Adrenal gland (tissue), 12 donors: ENCODE results near the gene MYL7. TPM values are rescaled to one million over a fixed set of nuclear protein-coding genes. Genes with fewer than 3 reads are reported as not detected.

Experiments
- DNase-seq, 7 donors: peaks; one replicate each; pipeline ENCODE4 v3.0.0-alpha.2; 2019 to 2020
- H3K27ac ChIP-seq, 5 donors: fragments of 200-600 bp; sonication (generic) in 4 of 5; 1 replicate in 3 of 5; 2 replicates in 2 of 5; pipeline versions ENCODE4 v1.5.1 to v1.8.0; 2016 to 2020; ENCODE audit warnings: mild to moderate bottlenecking in 1 of 5
- H3K27me3 ChIP-seq: fragments of 200-600 bp; 2 replicates; pipeline ENCODE4 v1.8.0; 2021
- H3K36me3 ChIP-seq, 2 donors: fragments of 200-600 bp; replicated peaks in 1 of 2; 1 replicate in 1 of 2; 2 replicates in 1 of 2; pipeline versions ENCODE4 v1.5.1 to v1.8.0; 2018 to 2022
- H3K4me1 ChIP-seq, 2 donors: fragments of 200-600 bp; replicated peaks in 1 of 2; 1 replicate in 1 of 2; 2 replicates in 1 of 2; pipeline versions ENCODE4 v1.5.1 to v1.8.0; 2018 to 2021
- H3K4me3 ChIP-seq, 4 donors: fragments of 200-600 bp; sonication (generic) in 3 of 4; one replicate each; pipeline ENCODE4 v1.5.1; 2016 to 2018
- H3K9me3 ChIP-seq, 3 donors: fragments of 200-600 bp; sonication (generic) in 1 of 3; replicated peaks in 1 of 3; 1 replicate in 2 of 3; 2 replicates in 1 of 3; pipeline versions ENCODE4 v1.5.1 to v1.8.0; 2016 to 2021
- POLR2A ChIP-seq, 2 donors: fragments of 450-650 bp; IDR thresholded peaks; one replicate each; pipeline ENCODE4 v1.6.1; 2017; ENCODE audit warnings: antibody characterized with exemption in 2 of 2, mild to moderate bottlenecking in 2 of 2, moderate library complexity in 1 of 2
- WGBS, 4 donors: extraction: QIAGEN DNeasy Blood & Tissue Kit in 2 of 4; methylation state at CpG; one replicate each; pipeline versions ENCODE4 v1.1.5 to v1.1.7; 2013 to 2017; 5-methylcytosine and 5-hydroxymethylcytosine counted together
- intact Hi-C, 2 donors: fragments of 100-400 bp; cut with DNase I; formaldehyde crosslinking; loops; one replicate each; pipeline versions ENCODE4 v1.14.1 to v1.15.0; 2022 to 2023
- polyA plus RNA-seq, 3 donors: library from polyadenylated mRNA; stranded (reverse); fragments of 200-250 nt in 2 of 3; fragments of 350-450 nt in 1 of 3; fragmentation: Illumina TruSeq in 1 of 3; extraction: RNeasy Lipid Tissue Mini Kit (QIAGEN cat#74804) in 1 of 3; gene quantifications; one replicate each; pipeline ENCODE4 v1.2.3, GENCODE V29; 2013 to 2014
- total RNA-seq, 9 donors: library from RNA; depleted of rRNA in 4 of 9; stranded (reverse); fragments of >200 nt in 4 of 9; fragments of 120-200 nt in 1 of 9; fragmentation: NEBNext Ultra II Directional in 1 of 9; extraction: Animal tissue kit (Norgen Biotek cat#: 25700) in 1 of 9; gene quantifications; one replicate each; pipeline versions ENCODE4 v1.1.0 to v1.2.4, GENCODE V29; 2013 to 2023
- TF ChIP-seq, protein P1 (sequence below), 6 experiments: fragments of 450-650 bp in 4 of 6; fragments of 200-600 bp in 2 of 6; sonication (generic) in 1 of 6; IDR thresholded peaks; 1 replicate in 5 of 6; 2 replicates in 1 of 6; pipeline versions ENCODE4 v1.5.1 to v1.8.0; 2016 to 2021; ENCODE audit warnings: antibody characterized with exemption in 6 of 6, mild to moderate bottlenecking in 2 of 6, moderate library complexity in 1 of 6
- donor health status: healthy with polysubstance abuse.
- donor health status: Bipolar disorder and iron deficiency.
- donor health status: DM: yes; HTN: yes; CAD: no.
- donor health status: DM: no; HTN: no; CAD: no.
- donor health status: DM: no; HTN: no; CAD: no.
- donor health status: DM: yes; HTN: yes; CAD: no.

MYL7 gene
- total and polyA plus RNA-seq, 12 donors = 0.17 to 3.5 (median 0.24) TPM; not detected in 9

DNA sequence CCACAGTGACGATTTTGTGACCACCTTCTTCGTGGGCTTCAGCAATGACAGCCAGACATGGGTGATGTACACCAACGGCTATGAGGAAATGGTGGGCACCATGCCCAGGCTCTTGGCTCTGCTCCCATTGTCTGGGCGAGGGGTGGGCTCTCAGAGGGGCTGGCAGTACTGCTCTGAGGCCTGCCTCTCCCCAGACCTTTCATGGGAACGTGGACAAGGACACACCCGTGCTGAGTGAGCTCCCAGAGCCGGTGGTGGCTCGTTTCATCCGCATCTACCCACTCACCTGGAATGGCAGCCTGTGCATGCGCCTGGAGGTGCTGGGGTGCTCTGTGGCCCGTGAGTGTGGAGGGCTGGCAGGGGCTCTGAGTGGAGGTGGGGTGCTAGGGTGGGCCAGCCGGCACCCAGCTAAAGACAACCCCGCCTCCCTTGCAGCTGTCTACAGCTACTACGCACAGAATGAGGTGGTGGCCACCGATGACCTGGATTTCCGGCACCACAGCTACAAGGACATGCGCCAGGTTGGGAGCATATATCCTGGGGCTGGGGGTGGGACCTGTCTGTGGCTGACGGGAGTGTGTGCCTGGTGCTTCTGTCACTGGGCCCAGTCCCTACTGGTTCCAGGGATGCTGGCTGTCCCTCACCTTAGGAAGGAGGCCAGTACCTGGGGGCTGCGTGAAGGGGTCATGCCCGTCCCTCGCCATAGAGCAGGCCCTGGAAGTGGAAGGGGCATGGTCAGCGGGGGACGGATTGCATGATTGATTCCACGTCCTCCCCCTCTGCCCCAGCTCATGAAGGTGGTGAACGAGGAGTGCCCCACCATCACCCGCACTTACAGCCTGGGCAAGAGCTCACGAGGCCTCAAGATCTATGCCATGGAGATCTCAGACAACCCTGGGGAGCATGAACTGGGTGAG, 30.2 kb downstream of the MYL7 start:
- intact Hi-C loops = no loop called here
- H3K27me3 ChIP-seq = no peaks in the 10 kb centered on the region
- DNase-seq = no peak
- no peak for TF ChIP-seq POLR2A (IDR thresholded peaks at IDR 0.05)
- TF ChIP-seq, protein P1, sequence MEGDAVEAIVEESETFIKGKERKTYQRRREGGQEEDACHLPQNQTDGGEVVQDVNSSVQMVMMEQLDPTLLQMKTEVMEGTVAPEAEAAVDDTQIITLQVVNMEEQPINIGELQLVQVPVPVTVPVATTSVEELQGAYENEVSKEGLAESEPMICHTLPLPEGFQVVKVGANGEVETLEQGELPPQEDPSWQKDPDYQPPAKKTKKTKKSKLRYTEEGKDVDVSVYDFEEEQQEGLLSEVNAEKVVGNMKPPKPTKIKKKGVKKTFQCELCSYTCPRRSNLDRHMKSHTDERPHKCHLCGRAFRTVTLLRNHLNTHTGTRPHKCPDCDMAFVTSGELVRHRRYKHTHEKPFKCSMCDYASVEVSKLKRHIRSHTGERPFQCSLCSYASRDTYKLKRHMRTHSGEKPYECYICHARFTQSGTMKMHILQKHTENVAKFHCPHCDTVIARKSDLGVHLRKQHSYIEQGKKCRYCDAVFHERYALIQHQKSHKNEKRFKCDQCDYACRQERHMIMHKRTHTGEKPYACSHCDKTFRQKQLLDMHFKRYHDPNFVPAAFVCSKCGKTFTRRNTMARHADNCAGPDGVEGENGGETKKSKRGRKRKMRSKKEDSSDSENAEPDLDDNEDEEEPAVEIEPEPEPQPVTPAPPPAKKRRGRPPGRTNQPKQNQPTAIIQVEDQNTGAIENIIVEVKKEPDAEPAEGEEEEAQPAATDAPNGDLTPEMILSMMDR (IDR thresholded peaks at IDR 0.05) = no peak
- no peak overlapping the region for H3K4me3 ChIP-seq
- H3K27ac ChIP-seq = no peak overlapping the region
- H3K36me3 ChIP-seq = peaks cover 0 to 10% of the 10 kb centered on the region in 2 donors
- H3K9me3 ChIP-seq = no peaks in the 10 kb centered on the region
- WGBS, 4 donors = 54 to 82% (median 74%) methylated on average over 9 to 27 of the region's 27 CpGs
- no peaks in the 10 kb centered on the region for H3K4me1 ChIP-seq

DNA sequence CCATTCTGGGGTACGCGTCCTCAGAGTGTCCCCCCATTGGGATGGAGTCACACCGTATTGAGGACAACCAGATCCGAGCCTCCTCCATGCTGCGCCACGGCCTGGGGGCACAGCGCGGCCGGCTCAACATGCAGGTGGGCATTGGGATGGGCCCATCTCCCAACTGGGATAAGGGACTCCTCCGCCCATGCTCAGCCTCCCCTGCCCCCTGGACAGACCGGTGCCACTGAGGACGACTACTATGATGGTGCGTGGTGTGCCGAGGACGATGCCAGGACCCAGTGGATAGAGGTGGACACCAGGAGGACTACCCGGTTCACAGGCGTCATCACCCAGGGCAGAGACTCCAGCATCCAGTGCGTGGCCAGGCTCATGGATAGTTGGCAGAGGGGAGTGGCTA, 31.1 kb downstream of the MYL7 start:
- intact Hi-C loops = no loop called here
- Histone ChIP-seq H3K4me1 (no peaks in the 10 kb centered on the region), H3K9me3 (no peaks in the 10 kb centered on the region), H3K27me3 (no peaks in the 10 kb centered on the region), H3K4me3 (no peak overlapping the region), H3K36me3 (peaks cover 0 to 10% of the 10 kb centered on the region in 2 donors), H3K27ac (no peak overlapping the region)
- WGBS, 4 donors = 87 to 94% (median 93%) methylated on average over 10 to 18 of the region's 18 CpGs
- TF ChIP-seq, protein P1 (IDR thresholded peaks at IDR 0.05) = no peak
- TF ChIP-seq POLR2A (IDR thresholded peaks at IDR 0.05) = no peak
- no peak for DNase-seq

DNA sequence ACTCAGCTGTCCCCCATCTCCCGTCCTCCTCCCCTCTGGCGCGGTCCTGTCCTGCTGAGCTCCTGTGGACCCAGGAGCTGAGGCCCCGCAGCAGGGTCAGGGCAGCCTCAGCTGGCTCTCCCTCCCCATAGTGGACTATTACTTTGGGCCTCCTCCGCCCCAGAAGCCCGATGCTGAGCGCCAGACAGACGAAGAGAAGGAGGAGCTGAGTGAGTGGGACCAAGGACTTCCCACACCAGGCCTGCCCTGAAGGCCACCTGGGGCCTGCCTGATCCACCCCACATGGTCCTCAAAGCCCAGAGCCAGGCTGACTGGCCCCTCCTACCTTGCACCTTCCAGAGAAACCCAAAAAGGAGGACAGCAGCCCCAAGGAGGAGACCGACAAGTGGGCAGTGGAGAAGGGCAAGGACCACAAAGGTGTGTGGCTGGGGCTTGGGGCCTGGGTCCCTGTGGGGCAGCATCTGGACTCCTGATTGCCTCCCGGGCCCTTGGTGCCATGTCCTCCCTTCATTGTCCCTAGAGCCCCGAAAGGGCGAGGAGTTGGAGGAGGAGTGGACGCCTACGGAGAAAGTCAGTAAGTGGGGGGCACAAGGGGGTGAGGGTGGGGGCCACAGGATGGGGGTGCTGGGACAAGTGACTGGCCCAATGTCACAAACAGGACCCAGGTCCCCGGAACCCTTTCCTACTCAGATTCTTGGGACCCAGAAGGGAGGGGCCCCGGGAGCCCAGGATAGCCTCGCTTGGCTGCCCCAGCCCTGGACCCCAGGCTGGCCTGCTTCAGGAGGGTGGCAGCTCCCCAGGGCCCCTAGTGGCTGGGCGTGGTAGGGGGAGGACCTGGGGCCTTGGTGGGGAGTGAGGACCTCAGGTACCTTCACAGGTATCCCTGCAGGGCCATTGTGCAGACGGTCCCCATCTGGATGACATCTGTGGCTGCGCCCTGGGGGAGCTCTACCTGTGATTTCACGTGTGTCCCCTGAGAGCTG, 32.1 kb downstream of the MYL7 start:
- intact Hi-C loops = no loop called here
- H3K4me1 ChIP-seq = no peaks in the 10 kb centered on the region
- no peaks in the 10 kb centered on the region for H3K27me3 ChIP-seq
- H3K4me3 ChIP-seq = no peak overlapping the region
- TF ChIP-seq POLR2A (IDR thresholded peaks at IDR 0.05) = no peak
- TF ChIP-seq, protein P1 (IDR thresholded peaks at IDR 0.05) = peak in 1 of 6 experiments; percentile 2
- H3K9me3 ChIP-seq = no peaks in the 10 kb centered on the region
- 80 to 93% (median 83%) methylated on average over 8 to 21 of the region's 21 CpGs for WGBS, 4 donors
- DNase-seq = no peak
- H3K27ac ChIP-seq = no peak overlapping the region
- peaks cover 0 to 7% of the 10 kb centered on the region in 2 donors for H3K36me3 ChIP-seq
